WERI-Rb-1 (cell line): ENCODE data around the gene NT5C1A.

ENCODE experiments used
- DNase-seq: peaks from one replicate; pipeline ENCODE4 v3.0.0-alpha.2; 2020
- H3K27ac ChIP-seq: fragments of 250-450 bp; sonication (Bioruptor Pico); 2 replicates; pipeline ENCODE4 v1.5.1; 2020; ENCODE audit warnings: mild to moderate bottlenecking, moderate library complexity
- H3K27me3 ChIP-seq: fragments of 250-450 bp; sonication (Bioruptor Pico); 2 replicates; pipeline ENCODE4 v1.5.1; 2021; ENCODE audit warnings: mild to moderate bottlenecking, low read depth, moderate library complexity; ENCODE audit not compliant: insufficient read depth, severe bottlenecking
- H3K36me3 ChIP-seq: fragments of 250-450 bp; sonication (Bioruptor Pico); 2 replicates; pipeline ENCODE4 v1.5.1; 2020; ENCODE audit warnings: mild to moderate bottlenecking, moderate library complexity
- H3K4me3 ChIP-seq: 2 replicates; pipeline ENCODE4 v1.5.1; 2011; ENCODE audit warnings: low read depth, mild to moderate bottlenecking, control low read depth, low read length
- H3K9me3 ChIP-seq: fragments of 250-450 bp; sonication (Bioruptor Pico); 2 replicates; pipeline ENCODE4 v1.5.1; 2021; ENCODE audit warnings: mild to moderate bottlenecking, moderate library complexity; ENCODE audit not compliant: severe bottlenecking
- CTCF ChIP-seq: IDR thresholded peaks from 2 replicates; pipeline ENCODE4 v1.5.1; 2011; ENCODE audit warnings: low read depth, mild to moderate bottlenecking, control low read depth, inconsistent platforms, low read length

The NT5C1A gene

GRCh38 chr1:39620659-39621165 lies 51.2 kb downstream of the NT5C1A start:
- no peaks in the 10 kb centered on the region for H3K9me3 ChIP-seq
- no peaks in the 10 kb centered on the region for H3K27me3 ChIP-seq
- no peak for TF ChIP-seq CTCF
- no peak overlapping the region for H3K4me3 ChIP-seq
- H3K27ac ChIP-seq = no peak overlapping the region
- no peak for DNase-seq
- peaks cover 8% of the 10 kb centered on the region for H3K36me3 ChIP-seq

GRCh38 chr1:39617488-39618049 lies 54.3 kb downstream of the NT5C1A start:
- Histone ChIP-seq H3K27ac (no peak overlapping the region), H3K4me3 (no peak overlapping the region), H3K27me3 (no peaks in the 10 kb centered on the region), H3K9me3 (no peaks in the 10 kb centered on the region), H3K36me3 (no peaks in the 10 kb centered on the region)
- no peak for DNase-seq
- TF ChIP-seq CTCF = no peak

- Histone ChIP-seq H3K9me3 (no peaks in the 10 kb centered on the region), H3K27me3 (no peaks in the 10 kb centered on the region), H3K4me3 (no peak overlapping the region), H3K36me3 (no peaks in the 10 kb centered on the region), H3K27ac (no peak overlapping the region)
- DNase-seq = no peak
- no peak for TF ChIP-seq CTCF
Observed at GRCh38 chr1:39615086-39615673, 56.7 kb downstream of the NT5C1A start.

- Histone ChIP-seq H3K9me3 (no peaks in the 10 kb centered on the region), H3K27me3 (no peaks in the 10 kb centered on the region), H3K4me3 (no peak overlapping the region), H3K27ac (no peak overlapping the region), H3K36me3 (no peaks in the 10 kb centered on the region)
- no peak for DNase-seq
- TF ChIP-seq CTCF = no peak
Observed at GRCh38 chr1:39614488-39614887, 57.4 kb downstream of the NT5C1A start.

GRCh38 chr1:39613250-39613649 lies 58.7 kb downstream of the NT5C1A start:
- Histone ChIP-seq H3K4me3 (no peak overlapping the region), H3K36me3 (no peaks in the 10 kb centered on the region), H3K27me3 (no peaks in the 10 kb centered on the region), H3K9me3 (no peaks in the 10 kb centered on the region), H3K27ac (no peak overlapping the region)
- TF ChIP-seq CTCF = no peak
- no peak for DNase-seq
